GM21381 (cell line): Measurements from ENCODE around the gene VSTM4.

Experiments used
- ATAC-seq: cut with Tn5 transposase; IDR thresholded peaks from one replicate; pipeline ENCODE4 v1.9.1; 2021; ENCODE audit warnings: mild to moderate bottlenecking, moderate library complexity; ENCODE audit not compliant: unreplicated experiment

VSTM4 gene

GRCh38 chr10:49093922-49094321 is 21.4 kb downstream of the VSTM4 start:
- ATAC-seq, result no peak

- no peak for ATAC-seq
These were observed 22.8 kb downstream of the VSTM4 start for GRCh38 chr10:49092477-49092876.

- no peak for ATAC-seq
These were observed 23.7 kb downstream of the VSTM4 start for GRCh38 chr10:49091450-49092210.

GRCh38 chr10:49090696-49091380 is 24.5 kb downstream of the VSTM4 start:
- no peak for ATAC-seq

GRCh38 chr10:49090189-49090575 is 25.1 kb downstream of the VSTM4 start:
- ATAC-seq, result no peak

- ATAC-seq, result no peak
These were observed 25.6 kb downstream of the VSTM4 start for GRCh38 chr10:49089557-49090188.

GRCh38 chr10:49089152-49089551 is 26.2 kb downstream of the VSTM4 start:
- no peak for ATAC-seq

GRCh38 chr10:49086889-49087288 is 28.4 kb downstream of the VSTM4 start:
- no peak for ATAC-seq

GRCh38 chr10:49083261-49083660 is 32.1 kb downstream of the VSTM4 start:
- ATAC-seq, result no peak

GRCh38 chr10:49082766-49083165 is 32.6 kb downstream of the VSTM4 start:
- ATAC-seq, result no peak

GRCh38 chr10:49081547-49082275 is 33.6 kb downstream of the VSTM4 start:
- ATAC-seq, result no peak

GRCh38 chr10:49080965-49081364 is 34.4 kb downstream of the VSTM4 start:
- ATAC-seq, result no peak

GRCh38 chr10:49080071-49080470 is 35.3 kb downstream of the VSTM4 start:
- ATAC-seq, result no peak

GRCh38 chr10:49079499-49079898 is 35.8 kb downstream of the VSTM4 start:
- ATAC-seq, result no peak

- no peak for ATAC-seq
These were observed 36.2 kb downstream of the VSTM4 start for GRCh38 chr10:49079072-49079471.

- ATAC-seq, result no peak
These were observed 36.9 kb downstream of the VSTM4 start for GRCh38 chr10:49078433-49078832.

- no peak for ATAC-seq
These were observed 38.4 kb downstream of the VSTM4 start for GRCh38 chr10:49076741-49077521.

GRCh38 chr10:49076319-49076718 is 39.0 kb downstream of the VSTM4 start:
- no peak for ATAC-seq

GRCh38 chr10:49075743-49076142 is 39.6 kb downstream of the VSTM4 start:
- no peak for ATAC-seq

GRCh38 chr10:49074836-49075682 is 40.3 kb downstream of the VSTM4 start:
- ATAC-seq, result no peak
